ENCODE data around the gene HS3ST1.

GRCh38 chr4:11440481-11441193 is 11.9 kb upstream of the HS3ST1 start:
- TF ChIP-seq CTCF (IDR thresholded peaks at IDR 0.05; ENCODE audit: low read depth, low read length, poor library complexity, severe bottlenecking) (no peak), EZH2phosphoT487 (IDR thresholded peaks at IDR 0.05; ENCODE audit: borderline replicate concordance, low read length) (no peak)

All from DOHH2 (cell line).